Left kidney (tissue), 8 donors: ENCODE data around the gene ADAMTS10. TPM values are rescaled to one million over a fixed set of nuclear protein-coding genes. Genes with fewer than 3 reads are reported as not detected.
"Not testable (repeated sequence)": the region's sequence is repeated elsewhere in the genome, so short reads cannot be mapped to it uniquely, and the experiment has no call there.

ENCODE experiments used
- DNase-seq: peaks from one replicate; pipeline ENCODE4 v3.0.0-alpha.2; 2013
- long read RNA-seq, 8 donors: transcript quantifications; one replicate each; lab custom pipeline, GENCODE V29; 2026
- polyA plus RNA-seq: library from polyadenylated mRNA; unstranded; fragments of 120-200 nt; gene quantifications from one replicate; pipeline ENCODE4 v1.2.1, GENCODE V29; 2013; ENCODE audit not compliant: insufficient read length

Gene ADAMTS10
- polyA plus RNA-seq = 43.5 TPM
- long read RNA-seq, donor 1, partial matches to known transcripts = 0 of 1 reads
- long read RNA-seq, donor 1, other reads (novel, unspliced or antisense) = 0 of 1 reads
- long read RNA-seq, donor 2, partial matches to known transcripts = 0 of 1 reads
- long read RNA-seq, donor 2, other reads (novel, unspliced or antisense) = 0 of 1 reads
- long read RNA-seq, donor 3 = 0 reads
- long read RNA-seq, donor 4 = 0 reads
- long read RNA-seq, donor 5, partial matches to known transcripts = 9 of 9 reads
- long read RNA-seq, donor 5, other reads (novel, unspliced or antisense) = 0 of 9 reads
- long read RNA-seq, donor 6 = 0 reads
- long read RNA-seq, donor 7, partial matches to known transcripts = 0 of 1 reads
- long read RNA-seq, donor 7, other reads (novel, unspliced or antisense) = 0 of 1 reads
- long read RNA-seq, donor 8 = 0 reads

GRCh38 chr19:8610041-8610935 lies at the start of gene ADAMTS10:
Gene ADAMTS10, minus strand, starts transcription at chr19:8610715. Its CDS starts 5,005 bp downstream, at chr19:8605710.
- peak; percentile 45 for DNase-seq

- no peak for DNase-seq
Measured at GRCh38 chr19:8659905-8660304, 49.4 kb upstream of the ADAMTS10 start.

- no peak for DNase-seq
Measured at GRCh38 chr19:8657869-8658268, 47.4 kb upstream of the ADAMTS10 start.

- DNase-seq = no peak
Measured at GRCh38 chr19:8655340-8655709, 44.8 kb upstream of the ADAMTS10 start.

- DNase-seq = peak; percentile 37
Measured at GRCh38 chr19:8654591-8655339, 44.2 kb upstream of the ADAMTS10 start.

GRCh38 chr19:8648240-8648639 lies 37.7 kb upstream of the ADAMTS10 start:
- no peak for DNase-seq

- DNase-seq = no peak
Measured at GRCh38 chr19:8643860-8644653, 33.5 kb upstream of the ADAMTS10 start.

- no peak for DNase-seq
Measured at GRCh38 chr19:8642561-8642960, 32.0 kb upstream of the ADAMTS10 start.

- DNase-seq = peak; percentile 37
Measured at GRCh38 chr19:8641908-8642547, 31.5 kb upstream of the ADAMTS10 start.

- DNase-seq = no peak
Measured at GRCh38 chr19:8641221-8641907, 30.8 kb upstream of the ADAMTS10 start.

- DNase-seq = no peak
Measured at GRCh38 chr19:8640402-8641004, 30.0 kb upstream of the ADAMTS10 start.

GRCh38 chr19:8639821-8640401 lies 29.4 kb upstream of the ADAMTS10 start:
- DNase-seq = no peak

GRCh38 chr19:8638078-8638619 lies 27.6 kb upstream of the ADAMTS10 start:
- no peak for DNase-seq

- not testable (repeated sequence) for DNase-seq
Measured at GRCh38 chr19:8637070-8637469, 26.6 kb upstream of the ADAMTS10 start.

- DNase-seq = no peak
Measured at GRCh38 chr19:8635422-8635821, 24.9 kb upstream of the ADAMTS10 start.

- no peak for DNase-seq
Measured at GRCh38 chr19:8631425-8631819, 20.9 kb upstream of the ADAMTS10 start.

GRCh38 chr19:8630796-8631424 lies 20.4 kb upstream of the ADAMTS10 start:
- DNase-seq = no peak

GRCh38 chr19:8629996-8630683 lies 19.6 kb upstream of the ADAMTS10 start, which contains the start of gene NFILZ:
Gene NFILZ, plus strand, starts transcription at chr19:8630633. Its CDS starts 46,133 bp downstream, at chr19:8676766.
- DNase-seq = no peak
